ENCODE data around the gene XRN2.
"Not testable (repeated sequence)": the region's sequence is repeated elsewhere in the genome, so short reads cannot be mapped to it uniquely, and the experiment has no call there.

Gene XRN2

GRCh38 chr20:21344206-21344900, 41.2 kb downstream of the XRN2 start:
- no peak for DNase-seq (ENCODE audit: low read depth)

DNA sequence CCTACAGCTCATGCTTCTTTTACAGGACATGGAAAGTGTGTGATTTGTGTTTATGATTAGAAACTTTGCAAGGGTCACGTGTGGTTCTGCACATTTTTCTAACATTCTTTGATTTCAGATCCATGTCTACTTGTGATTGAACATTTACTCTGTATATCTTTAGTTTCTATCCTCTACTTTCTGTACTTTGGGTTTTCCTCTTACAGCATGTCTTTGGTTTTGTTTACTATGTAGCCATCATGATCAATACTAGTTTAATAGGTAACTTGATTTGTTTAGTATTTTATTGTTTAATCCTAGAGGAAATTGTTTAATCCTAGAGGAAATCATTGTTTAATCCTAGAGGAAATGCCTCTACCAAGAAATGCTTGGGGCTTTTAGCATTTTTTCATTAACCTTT, 41.8 kb downstream of the XRN2 start:
- no peak for DNase-seq (ENCODE audit: low read depth)

GRCh38 chr20:21352703-21353102, 49.6 kb downstream of the XRN2 start:
- DNase-seq (ENCODE audit: low read depth): peak; percentile 81

- peak; percentile 34 for DNase-seq (ENCODE audit: low read depth)
Measured at GRCh38 chr20:21353236-21353635, 50.1 kb downstream of the XRN2 start.

- no peak for DNase-seq (ENCODE audit: low read depth)
Measured at GRCh38 chr20:21355981-21356380, 52.9 kb downstream of the XRN2 start.

DNA sequence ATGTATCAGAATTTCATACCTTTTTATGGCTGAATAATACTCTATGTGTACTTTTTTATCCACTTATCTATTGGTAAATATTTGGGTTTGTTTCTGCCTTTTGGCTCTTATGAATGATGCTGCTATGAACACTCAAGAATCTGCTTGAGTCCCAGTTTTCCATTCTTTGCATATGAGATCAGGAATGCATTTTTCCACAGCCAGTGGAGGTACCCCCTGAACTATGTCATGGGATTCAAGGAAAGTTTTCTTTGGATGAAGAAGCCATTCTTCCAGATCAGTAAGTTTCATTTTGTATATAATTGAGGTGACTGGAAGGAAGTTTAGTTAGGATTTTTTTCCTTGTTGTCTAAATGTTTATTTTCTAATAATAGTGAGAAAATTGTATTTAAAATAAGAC, 53.3 kb downstream of the XRN2 start:
- DNase-seq (ENCODE audit: low read depth): no peak

- DNase-seq (ENCODE audit: low read depth): no peak
Measured at GRCh38 chr20:21357844-21358243, 54.7 kb downstream of the XRN2 start.

DNA sequence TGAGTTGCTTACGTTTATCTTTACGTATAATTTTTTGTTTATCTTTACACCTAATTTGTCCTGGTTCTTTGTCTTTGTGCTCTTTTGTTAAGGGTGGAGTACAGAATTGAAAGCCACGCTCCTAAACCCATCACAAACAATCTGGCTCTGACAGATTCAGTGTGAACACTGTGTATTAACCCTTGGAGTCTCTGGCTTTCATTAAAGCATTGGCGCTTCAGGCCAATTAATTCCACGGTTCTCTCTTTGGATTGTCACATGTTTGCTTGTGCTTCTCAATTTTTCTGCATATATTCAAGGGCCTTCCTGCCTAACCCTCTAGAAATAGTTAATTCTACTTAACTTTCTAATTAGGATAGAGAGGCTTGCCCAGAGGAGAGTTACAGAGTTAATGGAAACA, 55.6 kb downstream of the XRN2 start:
- no peak for DNase-seq (ENCODE audit: low read depth)

DNA sequence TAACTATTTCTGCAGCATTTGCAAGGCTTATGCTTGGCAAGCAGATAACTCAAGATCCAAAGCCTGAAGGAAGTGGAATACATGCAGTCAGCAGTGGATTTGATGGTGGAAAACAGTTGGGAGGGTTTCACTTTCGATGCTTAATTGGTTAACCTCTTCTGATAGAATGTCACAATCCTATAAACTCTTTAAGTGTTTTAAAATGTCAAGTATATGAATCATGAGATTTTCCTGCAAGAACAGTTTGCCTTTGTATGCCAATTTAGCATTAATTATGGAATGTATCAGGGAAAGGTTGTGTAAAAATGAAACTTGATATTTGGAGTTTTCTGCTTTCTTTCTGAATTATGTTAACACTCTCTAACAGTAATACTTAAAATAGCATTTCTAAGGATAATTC, 57.6 kb downstream of the XRN2 start:
- DNase-seq (ENCODE audit: low read depth): no peak

DNA sequence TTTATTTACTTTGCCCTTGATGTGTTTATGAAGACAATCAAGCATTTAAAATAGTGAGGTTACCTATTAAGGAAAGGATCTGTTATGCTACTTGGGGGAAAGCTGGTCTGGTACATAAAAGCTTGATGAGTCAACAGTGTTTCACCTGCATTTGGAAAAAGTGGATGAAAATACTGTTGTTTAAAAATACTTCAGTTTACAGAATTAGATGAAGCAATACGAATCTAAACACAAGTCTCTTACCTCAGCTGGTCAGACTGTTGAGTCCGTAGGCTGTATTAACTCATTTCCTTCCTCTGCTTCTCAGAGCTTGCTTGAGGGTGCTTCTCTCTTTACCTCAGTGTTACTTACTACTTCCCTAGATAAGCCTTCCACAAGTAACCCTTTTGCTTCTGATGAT, 58.1 kb downstream of the XRN2 start:
- DNase-seq (ENCODE audit: low read depth): peak; percentile 51

DNA sequence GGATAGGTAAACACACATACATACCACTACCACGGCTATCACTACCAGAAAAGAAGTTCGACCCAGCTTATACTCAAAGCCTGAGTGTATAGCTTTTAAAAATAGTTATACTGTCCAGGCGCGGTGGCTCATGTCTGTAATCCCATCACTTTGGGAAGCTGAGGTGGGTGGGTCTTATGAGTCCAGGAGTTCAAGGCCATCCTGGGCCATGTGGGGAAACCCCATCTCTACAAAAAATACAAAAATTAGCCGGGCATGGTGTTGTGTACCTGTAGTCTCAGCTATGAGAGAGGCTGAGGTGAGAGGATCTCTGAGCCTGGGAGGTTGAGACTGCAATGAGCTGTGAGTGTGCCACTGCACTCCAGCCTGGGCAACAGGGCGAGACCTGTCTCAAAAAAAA, 61.3 kb downstream of the XRN2 start:
- no peak for DNase-seq (ENCODE audit: low read depth)

DNA sequence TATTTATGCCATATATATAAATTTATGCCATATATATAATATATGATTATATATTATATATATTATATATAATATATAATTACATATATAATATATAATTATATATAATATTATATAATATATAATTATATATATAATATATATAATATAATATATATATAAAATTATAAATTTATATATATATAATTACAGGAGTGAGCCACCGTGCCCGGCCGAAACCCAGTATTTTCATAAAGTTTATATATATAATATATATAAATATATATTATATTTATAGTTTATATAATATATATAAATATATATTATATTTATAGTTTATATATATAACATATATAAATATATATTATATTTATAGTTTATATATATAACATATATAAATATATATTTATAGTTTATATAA, 62.6 kb downstream of the XRN2 start:
- DNase-seq (ENCODE audit: low read depth): no peak

GRCh38 chr20:21366273-21366672, 63.1 kb downstream of the XRN2 start:
- not testable (repeated sequence) for DNase-seq (ENCODE audit: low read depth)

- DNase-seq (ENCODE audit: low read depth): no peak
Measured at GRCh38 chr20:21368791-21369190, 65.7 kb downstream of the XRN2 start.

- no peak for DNase-seq (ENCODE audit: low read depth)
Measured at GRCh38 chr20:21371193-21371592, 68.1 kb downstream of the XRN2 start.

GRCh38 chr20:21372016-21372415, 68.9 kb downstream of the XRN2 start:
- no peak for DNase-seq (ENCODE audit: low read depth)

- no peak for DNase-seq (ENCODE audit: low read depth)
Measured at GRCh38 chr20:21373436-21373835, 70.3 kb downstream of the XRN2 start.

DNA sequence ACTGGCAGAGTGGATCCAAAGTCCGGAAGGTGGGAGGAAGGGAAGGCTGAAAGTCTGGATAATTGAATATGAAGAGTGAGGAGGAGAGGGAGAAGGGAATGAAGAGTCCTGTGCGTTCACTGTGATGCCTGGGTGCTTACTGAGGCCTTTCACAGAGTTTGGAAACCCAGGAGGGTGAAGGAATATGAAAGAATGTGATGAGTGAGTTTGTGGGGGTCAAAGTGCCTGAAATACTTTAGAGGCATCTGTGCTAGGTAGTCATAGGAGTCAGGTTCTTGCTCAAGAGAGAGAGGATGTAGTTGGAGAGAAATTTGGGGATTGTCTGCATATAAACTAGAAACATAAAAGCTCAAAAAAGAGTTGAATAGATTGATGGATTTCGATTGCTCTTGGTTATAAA, 73.5 kb downstream of the XRN2 start:
- no peak for DNase-seq (ENCODE audit: low read depth)

DNA sequence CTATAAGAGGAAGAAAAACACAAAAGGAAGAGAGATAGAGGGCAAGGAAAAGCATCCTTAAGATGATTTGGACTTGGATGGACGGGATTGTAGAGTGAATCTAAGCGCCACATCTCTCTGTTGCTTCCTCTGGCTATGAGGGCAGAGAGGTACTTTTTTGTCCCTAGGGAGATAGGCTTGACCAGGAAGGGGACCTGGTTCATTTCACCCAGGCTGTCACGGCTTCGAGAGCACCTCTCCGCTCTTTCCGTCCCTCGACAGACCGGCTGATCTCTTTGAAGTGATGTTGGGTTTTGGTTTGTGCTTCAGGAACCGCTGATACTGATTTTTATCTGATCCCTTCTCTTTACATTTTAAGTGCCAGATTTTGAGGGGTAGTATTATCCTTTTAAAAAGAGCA, 74.6 kb downstream of the XRN2 start:
- no peak for DNase-seq (ENCODE audit: low read depth)

- DNase-seq (ENCODE audit: low read depth): no peak
Measured at GRCh38 chr20:21378259-21378658, 75.1 kb downstream of the XRN2 start.

GRCh38 chr20:21380711-21381110, 77.6 kb downstream of the XRN2 start:
- no peak for DNase-seq (ENCODE audit: low read depth)

DNA sequence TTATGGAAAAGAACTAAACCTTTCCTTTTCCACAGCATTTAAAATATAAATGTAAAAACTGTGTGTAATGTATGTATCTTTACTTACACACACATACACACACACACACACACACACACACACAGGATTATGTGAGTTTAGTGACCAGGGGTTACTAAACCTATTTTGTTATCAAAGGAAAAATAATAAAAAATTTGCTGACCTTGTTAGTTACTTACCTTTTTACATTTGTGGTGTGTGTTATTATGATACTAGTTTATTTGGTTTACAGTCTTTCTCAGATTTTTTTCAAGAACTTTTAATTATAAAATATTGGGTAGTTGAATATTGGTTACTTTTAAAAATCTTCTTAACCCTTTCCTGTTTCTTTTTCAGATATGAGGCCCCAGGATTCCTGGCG, 78.5 kb downstream of the XRN2 start:
- no peak for DNase-seq (ENCODE audit: low read depth)

GRCh38 chr20:21384308-21384892, 81.3 kb downstream of the XRN2 start:
- no peak for DNase-seq (ENCODE audit: low read depth)

DNA sequence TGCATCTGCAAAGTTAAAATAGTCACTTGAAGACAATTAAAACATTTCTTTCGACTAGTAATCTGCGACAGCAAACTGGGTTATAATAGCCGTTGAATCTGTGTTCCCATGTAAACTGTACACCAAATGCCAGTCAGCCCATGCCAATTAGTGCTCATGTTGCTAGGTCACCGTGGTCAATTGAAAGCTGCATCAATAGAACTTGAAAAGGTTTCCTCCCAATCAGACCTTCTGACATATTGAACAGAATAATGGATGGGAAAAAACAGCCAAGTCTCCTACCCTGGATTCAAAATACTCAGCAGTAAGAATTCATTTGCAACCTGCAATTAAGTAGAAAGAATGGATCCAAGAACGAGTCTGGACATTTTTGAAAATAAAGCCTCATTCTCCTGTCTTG, 83.0 kb downstream of the XRN2 start:
- DNase-seq (ENCODE audit: low read depth): no peak

Measured in non-pigmented ciliary epithelial cell (primary cell).